ENCODE data around the gene CSNK2A3. TPM values are rescaled to one million over a fixed set of nuclear protein-coding genes. Genes with fewer than 3 reads are reported as not detected.

CSNK2A3 gene
- total RNA-seq, 1 experiment from 2014 or later = 1.4 TPM

DNA sequence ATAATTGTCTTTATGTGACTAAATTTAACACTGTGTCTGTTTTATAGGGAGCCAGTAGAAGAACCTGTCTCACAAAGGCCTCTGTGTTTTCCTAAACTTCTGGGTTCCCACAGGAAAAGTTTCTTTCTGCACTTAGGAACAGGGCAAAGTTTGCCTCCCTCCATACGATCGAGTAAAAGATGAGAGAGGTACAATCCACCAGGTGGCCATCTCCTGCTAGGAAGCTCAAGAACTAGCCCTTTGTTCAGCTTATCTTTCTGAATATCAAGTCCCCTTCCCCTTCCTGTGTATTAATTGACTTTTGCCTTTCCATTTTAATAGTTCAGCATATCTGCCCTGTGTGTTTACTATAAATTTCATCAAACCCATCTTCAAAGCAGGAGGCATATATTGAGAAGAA lies 18.0 kb downstream of the CSNK2A3 start (continued):
- TF ChIP-seq, protein P1, sequence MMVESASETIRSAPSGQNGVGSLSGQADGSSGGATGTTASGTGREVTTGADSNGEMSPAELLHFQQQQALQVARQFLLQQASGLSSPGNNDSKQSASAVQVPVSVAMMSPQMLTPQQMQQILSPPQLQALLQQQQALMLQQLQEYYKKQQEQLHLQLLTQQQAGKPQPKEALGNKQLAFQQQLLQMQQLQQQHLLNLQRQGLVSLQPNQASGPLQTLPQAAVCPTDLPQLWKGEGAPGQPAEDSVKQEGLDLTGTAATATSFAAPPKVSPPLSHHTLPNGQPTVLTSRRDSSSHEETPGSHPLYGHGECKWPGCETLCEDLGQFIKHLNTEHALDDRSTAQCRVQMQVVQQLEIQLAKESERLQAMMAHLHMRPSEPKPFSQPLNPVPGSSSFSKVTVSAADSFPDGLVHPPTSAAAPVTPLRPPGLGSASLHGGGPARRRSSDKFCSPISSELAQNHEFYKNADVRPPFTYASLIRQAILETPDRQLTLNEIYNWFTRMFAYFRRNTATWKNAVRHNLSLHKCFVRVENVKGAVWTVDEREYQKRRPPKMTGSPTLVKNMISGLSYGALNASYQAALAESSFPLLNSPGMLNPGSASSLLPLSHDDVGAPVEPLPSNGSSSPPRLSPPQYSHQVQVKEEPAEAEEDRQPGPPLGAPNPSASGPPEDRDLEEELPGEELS (CRISPR knock-in tag; IDR thresholded peaks at IDR 0.05) = no peak
- no peak for TF ChIP-seq ZNF396 (CRISPR knock-in tag; IDR thresholded peaks at IDR 0.05; ENCODE audit: borderline replicate concordance)
- no peak for TF ChIP-seq SOX15 (CRISPR knock-in tag; IDR thresholded peaks at IDR 0.05)
- TF ChIP-seq TP53 (CRISPR knock-in tag; IDR thresholded peaks at IDR 0.05) = no peak
- TF ChIP-seq MXD4 (CRISPR knock-in tag; IDR thresholded peaks at IDR 0.05; ENCODE audit: borderline replicate concordance) = no peak

DNA sequence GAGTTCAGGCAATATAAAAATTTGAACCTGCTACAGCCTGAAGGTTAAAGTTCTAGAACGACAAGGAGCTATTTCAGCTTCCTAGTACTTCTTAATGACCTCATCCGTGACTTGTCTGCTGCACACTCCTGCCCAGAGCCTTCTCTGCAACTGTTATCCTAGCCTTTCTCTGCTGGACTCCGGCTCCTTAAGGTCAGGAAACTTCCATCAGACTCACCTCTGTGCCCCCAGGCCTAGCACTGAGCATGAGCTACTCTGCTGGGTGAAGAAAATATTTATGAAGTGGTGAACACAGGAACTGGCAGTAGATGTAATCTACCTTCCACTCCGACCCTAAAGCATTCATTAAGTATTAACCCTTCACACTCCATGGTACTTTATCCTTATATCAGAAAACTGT lies 18.4 kb downstream of the CSNK2A3 start:
- Mint-ChIP-seq H3K9me3 (0 out of 2 replicates have a peak, but pooled peaks cover 1% of the 10 kb centered on the region), H3K4me3 (no peak overlapping the region), H3K27me3 (ENCODE audit: low read depth) (no peaks in the 10 kb centered on the region; the same call in 1 of the 2 replicates), H3K27ac (no peak overlapping the region), H3K4me1 (peaks cover 21% of the 10 kb centered on the region), H3K36me3 (no peaks in the 10 kb centered on the region)
- DNase-seq (ENCODE audit: low spot score) (no peak), ATAC-seq (no peak)
- no peak for TF ChIP-seq RORB (CRISPR knock-in tag; IDR thresholded peaks at IDR 0.05)
- TF ChIP-seq, protein P2, sequence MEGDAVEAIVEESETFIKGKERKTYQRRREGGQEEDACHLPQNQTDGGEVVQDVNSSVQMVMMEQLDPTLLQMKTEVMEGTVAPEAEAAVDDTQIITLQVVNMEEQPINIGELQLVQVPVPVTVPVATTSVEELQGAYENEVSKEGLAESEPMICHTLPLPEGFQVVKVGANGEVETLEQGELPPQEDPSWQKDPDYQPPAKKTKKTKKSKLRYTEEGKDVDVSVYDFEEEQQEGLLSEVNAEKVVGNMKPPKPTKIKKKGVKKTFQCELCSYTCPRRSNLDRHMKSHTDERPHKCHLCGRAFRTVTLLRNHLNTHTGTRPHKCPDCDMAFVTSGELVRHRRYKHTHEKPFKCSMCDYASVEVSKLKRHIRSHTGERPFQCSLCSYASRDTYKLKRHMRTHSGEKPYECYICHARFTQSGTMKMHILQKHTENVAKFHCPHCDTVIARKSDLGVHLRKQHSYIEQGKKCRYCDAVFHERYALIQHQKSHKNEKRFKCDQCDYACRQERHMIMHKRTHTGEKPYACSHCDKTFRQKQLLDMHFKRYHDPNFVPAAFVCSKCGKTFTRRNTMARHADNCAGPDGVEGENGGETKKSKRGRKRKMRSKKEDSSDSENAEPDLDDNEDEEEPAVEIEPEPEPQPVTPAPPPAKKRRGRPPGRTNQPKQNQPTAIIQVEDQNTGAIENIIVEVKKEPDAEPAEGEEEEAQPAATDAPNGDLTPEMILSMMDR (IDR thresholded peaks at IDR 0.05) = no peak
- TF ChIP-seq HMGA2 (CRISPR knock-in tag; IDR thresholded peaks at IDR 0.05) = no peak
- TF ChIP-seq EMX1 (CRISPR knock-in tag; IDR thresholded peaks at IDR 0.05) = no peak
- TF ChIP-seq MXD4 (CRISPR knock-in tag; IDR thresholded peaks at IDR 0.05; ENCODE audit: borderline replicate concordance) = no peak
- TF ChIP-seq, protein P3, sequence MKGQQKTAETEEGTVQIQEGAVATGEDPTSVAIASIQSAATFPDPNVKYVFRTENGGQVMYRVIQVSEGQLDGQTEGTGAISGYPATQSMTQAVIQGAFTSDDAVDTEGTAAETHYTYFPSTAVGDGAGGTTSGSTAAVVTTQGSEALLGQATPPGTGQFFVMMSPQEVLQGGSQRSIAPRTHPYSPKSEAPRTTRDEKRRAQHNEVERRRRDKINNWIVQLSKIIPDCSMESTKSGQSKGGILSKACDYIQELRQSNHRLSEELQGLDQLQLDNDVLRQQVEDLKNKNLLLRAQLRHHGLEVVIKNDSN (CRISPR knock-in tag; IDR thresholded peaks at IDR 0.05) = no peak
- TF ChIP-seq, protein P4, sequence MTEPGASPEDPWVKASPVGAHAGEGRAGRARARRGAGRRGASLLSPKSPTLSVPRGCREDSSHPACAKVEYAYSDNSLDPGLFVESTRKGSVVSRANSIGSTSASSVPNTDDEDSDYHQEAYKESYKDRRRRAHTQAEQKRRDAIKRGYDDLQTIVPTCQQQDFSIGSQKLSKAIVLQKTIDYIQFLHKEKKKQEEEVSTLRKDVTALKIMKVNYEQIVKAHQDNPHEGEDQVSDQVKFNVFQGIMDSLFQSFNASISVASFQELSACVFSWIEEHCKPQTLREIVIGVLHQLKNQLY (CRISPR knock-in tag; IDR thresholded peaks at IDR 0.05) = no peak
- no peak for TF ChIP-seq NFATC4 (CRISPR knock-in tag; IDR thresholded peaks at IDR 0.05)
- no peak for TF ChIP-seq ZNF425 (CRISPR knock-in tag; conservative IDR thresholded peaks at IDR 0.05)
- TF ChIP-seq CREM (CRISPR knock-in tag; IDR thresholded peaks at IDR 0.05) = no peak
- TF ChIP-seq TCF7 (CRISPR knock-in tag; IDR thresholded peaks at IDR 0.05; ENCODE audit: low read depth) = no peak
- TF ChIP-seq, protein P5, sequence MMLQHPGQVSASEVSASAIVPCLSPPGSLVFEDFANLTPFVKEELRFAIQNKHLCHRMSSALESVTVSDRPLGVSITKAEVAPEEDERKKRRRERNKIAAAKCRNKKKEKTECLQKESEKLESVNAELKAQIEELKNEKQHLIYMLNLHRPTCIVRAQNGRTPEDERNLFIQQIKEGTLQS (CRISPR knock-in tag; conservative IDR thresholded peaks at IDR 0.05) = no peak
- TF ChIP-seq ZNF121 (CRISPR knock-in tag; IDR thresholded peaks at IDR 0.05) = no peak
- no peak for TF ChIP-seq TEAD4 (CRISPR knock-in tag; IDR thresholded peaks at IDR 0.05)
- no peak for TF ChIP-seq IRF2 (CRISPR knock-in tag; IDR thresholded peaks at IDR 0.05; ENCODE audit: borderline replicate concordance, low read depth)
- no peak for TF ChIP-seq OVOL2 (CRISPR knock-in tag; IDR thresholded peaks at IDR 0.05; ENCODE audit: borderline replicate concordance)
- TF ChIP-seq E2F5 (CRISPR knock-in tag; IDR thresholded peaks at IDR 0.05) = no peak
- TF ChIP-seq, protein P6, sequence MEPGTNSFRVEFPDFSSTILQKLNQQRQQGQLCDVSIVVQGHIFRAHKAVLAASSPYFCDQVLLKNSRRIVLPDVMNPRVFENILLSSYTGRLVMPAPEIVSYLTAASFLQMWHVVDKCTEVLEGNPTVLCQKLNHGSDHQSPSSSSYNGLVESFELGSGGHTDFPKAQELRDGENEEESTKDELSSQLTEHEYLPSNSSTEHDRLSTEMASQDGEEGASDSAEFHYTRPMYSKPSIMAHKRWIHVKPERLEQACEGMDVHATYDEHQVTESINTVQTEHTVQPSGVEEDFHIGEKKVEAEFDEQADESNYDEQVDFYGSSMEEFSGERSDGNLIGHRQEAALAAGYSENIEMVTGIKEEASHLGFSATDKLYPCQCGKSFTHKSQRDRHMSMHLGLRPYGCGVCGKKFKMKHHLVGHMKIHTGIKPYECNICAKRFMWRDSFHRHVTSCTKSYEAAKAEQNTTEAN (CRISPR knock-in tag; IDR thresholded peaks at IDR 0.05) = no peak
- TF ChIP-seq ELF4 (CRISPR knock-in tag; IDR thresholded peaks at IDR 0.05; ENCODE audit: low read depth) = no peak
- TF ChIP-seq, protein P7, sequence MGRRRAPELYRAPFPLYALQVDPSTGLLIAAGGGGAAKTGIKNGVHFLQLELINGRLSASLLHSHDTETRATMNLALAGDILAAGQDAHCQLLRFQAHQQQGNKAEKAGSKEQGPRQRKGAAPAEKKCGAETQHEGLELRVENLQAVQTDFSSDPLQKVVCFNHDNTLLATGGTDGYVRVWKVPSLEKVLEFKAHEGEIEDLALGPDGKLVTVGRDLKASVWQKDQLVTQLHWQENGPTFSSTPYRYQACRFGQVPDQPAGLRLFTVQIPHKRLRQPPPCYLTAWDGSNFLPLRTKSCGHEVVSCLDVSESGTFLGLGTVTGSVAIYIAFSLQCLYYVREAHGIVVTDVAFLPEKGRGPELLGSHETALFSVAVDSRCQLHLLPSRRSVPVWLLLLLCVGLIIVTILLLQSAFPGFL (CRISPR knock-in tag; IDR thresholded peaks at IDR 0.05; ENCODE audit: borderline replicate concordance) = no peak
- CTCF ChIA-PET = interaction anchor here (1.0 to 1.9 kb wide), 3 partner anchors 8 to 306 kb away, joined by 3 to 11 read pairs (median 5); no protein-coding TSS in a partner anchor
- POLR2A ChIA-PET = no interaction called here
